Liver (tissue), 3 donors: Measurements from ENCODE around the gene GPBP1.

Source experiments
- CTCF ChIP-seq: fragments of 150-350 bp; IDR thresholded peaks from 2 replicates; pipeline ENCODE4 v1.5.1; 2017; ENCODE audit warnings: improper control_type of control experiment, low read depth, low read length; ENCODE audit not compliant: missing input control
- EGR1 ChIP-seq, 2 donors: IDR thresholded peaks; 2 replicates each; pipeline ENCODE4 v1.6.1; 2016 to 2018; ENCODE audit warnings: antibody characterized with exemption in 2 of 2, low read depth in 2 of 2
- FOXA1 ChIP-seq: IDR thresholded peaks from 2 replicates; pipeline ENCODE4 v1.6.1; 2016; ENCODE audit warnings: antibody characterized with exemption
- FOXA2 ChIP-seq: IDR thresholded peaks from 2 replicates; pipeline ENCODE4 v1.6.1; 2016; ENCODE audit warnings: antibody characterized with exemption
- JUND ChIP-seq, 2 donors: IDR thresholded peaks; 2 replicates each; pipeline ENCODE4 v1.6.1; 2016; ENCODE audit warnings: antibody characterized with exemption in 2 of 2
- MAX ChIP-seq: IDR thresholded peaks from 2 replicates; pipeline ENCODE4 v1.6.1; 2016; ENCODE audit warnings: antibody characterized with exemption
- REST ChIP-seq: IDR thresholded peaks from 2 replicates; pipeline ENCODE4 v1.6.1; 2016; ENCODE audit warnings: antibody characterized with exemption, mild to moderate bottlenecking
- RXRA ChIP-seq, 2 donors: IDR thresholded peaks; 2 replicates each; pipeline ENCODE4 v1.6.1; 2017 to 2018; ENCODE audit warnings: antibody characterized with exemption in 2 of 2, mild to moderate bottlenecking in 1 of 2
- TAF1 ChIP-seq: conservative IDR thresholded peaks from 2 replicates; pipeline ENCODE4 v1.6.1; 2016; ENCODE audit warnings: antibody characterized with exemption, mild to moderate bottlenecking
- YY1 ChIP-seq: IDR thresholded peaks from 2 replicates; pipeline ENCODE4 v1.6.1; 2016; ENCODE audit warnings: antibody characterized with exemption, mild to moderate bottlenecking
- donor health status: healthy.
- donor health status: healthy.

GRCh38 chr5:57246426-57246825 is 72.6 kb downstream of the GPBP1 start:
- no peak for TF ChIP-seq CTCF
- no peak for TF ChIP-seq EGR1 (IDR thresholded peaks at IDR 0.05; ENCODE audit: low read depth in 2 of 2)
- TF ChIP-seq JUND (IDR thresholded peaks at IDR 0.05) = no peak
- no peak for TF ChIP-seq YY1
- TF ChIP-seq FOXA2 = no peak
- TF ChIP-seq FOXA1 = no peak
- TF ChIP-seq MAX = no peak
- no peak for TF ChIP-seq REST
- no peak for TF ChIP-seq TAF1
- no peak for TF ChIP-seq RXRA (IDR thresholded peaks at IDR 0.05)
